ENCODE data around the gene SNX22.

The SNX22 gene

DNA sequence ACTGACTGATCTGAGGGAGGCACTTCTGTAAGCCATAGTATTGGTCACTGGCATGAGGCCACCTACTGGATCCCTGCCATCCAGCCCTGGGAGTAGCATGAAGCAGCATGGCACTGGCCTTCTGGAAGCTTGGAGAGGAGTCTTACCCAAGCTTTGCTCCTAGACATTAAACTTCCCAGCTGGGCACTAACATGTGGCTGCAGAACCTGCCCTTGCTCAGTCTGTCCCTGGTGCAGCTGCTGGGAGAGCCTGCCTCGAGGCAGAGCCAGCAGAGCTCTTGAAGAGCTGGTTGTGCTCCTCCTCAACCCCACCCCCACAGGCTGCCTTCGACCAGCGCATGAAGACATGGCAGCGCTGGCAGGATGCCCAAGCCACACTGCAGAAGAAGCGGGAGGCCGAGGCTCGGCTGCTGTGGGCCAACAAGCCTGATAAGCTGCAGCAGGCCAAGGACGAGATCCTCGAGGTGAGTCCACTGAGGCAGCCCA lies 17.1 kb upstream of the SNX22 start:
- no peak for DNase-seq (ENCODE audit: low spot score)

DNA sequence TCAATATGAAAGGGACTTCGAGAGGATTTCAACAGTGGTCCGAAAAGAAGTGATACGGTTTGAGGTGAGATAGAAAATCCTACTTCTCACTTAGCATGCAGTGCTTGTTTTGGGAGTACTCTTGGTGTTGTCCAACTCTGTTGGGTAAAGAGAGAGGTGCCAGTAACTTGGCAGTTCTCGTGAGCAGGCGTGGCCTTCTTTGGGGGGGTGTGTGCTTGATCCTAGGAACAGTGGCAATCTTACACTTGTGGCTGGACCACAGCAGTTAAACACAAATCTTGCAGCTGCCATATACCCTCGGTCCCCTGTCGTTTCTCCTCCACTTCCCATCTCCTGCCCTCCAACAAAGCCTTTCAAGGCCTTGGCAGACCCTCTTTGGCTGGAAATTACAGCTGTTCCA lies 15.2 kb upstream of the SNX22 start:
- no peak for DNase-seq (ENCODE audit: low spot score)

DNA sequence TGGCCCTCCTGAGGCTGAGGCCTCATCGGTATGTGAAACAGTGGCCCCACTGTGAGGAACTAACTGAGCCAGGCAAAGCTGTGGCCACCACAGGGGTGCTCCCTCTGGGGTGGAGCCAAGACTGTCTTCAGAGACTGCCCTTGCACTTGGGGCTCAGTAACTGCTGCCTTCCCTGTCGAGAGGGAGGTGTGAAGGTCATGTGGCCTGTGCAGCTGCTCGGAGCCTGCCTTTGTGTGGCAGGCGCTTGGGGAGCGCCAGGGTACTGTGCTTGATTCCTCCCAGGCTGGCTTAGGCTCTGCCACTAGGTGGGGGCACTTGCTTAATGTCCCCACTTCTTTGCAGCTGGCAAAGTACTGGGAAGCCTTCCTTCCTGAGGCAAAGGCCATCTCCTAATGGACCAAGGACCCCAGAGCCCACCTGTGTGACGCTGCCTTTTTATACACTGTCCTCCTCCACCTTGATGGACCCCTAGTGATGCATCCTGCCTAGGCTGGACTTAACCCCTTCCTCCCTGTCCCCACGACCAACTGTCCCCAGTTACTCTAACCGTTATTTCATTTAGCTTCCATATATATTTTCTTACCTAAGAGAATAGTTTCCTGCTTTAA lies 14.2 kb upstream of the SNX22 start:
- DNase-seq (ENCODE audit: low spot score): no peak

DNA sequence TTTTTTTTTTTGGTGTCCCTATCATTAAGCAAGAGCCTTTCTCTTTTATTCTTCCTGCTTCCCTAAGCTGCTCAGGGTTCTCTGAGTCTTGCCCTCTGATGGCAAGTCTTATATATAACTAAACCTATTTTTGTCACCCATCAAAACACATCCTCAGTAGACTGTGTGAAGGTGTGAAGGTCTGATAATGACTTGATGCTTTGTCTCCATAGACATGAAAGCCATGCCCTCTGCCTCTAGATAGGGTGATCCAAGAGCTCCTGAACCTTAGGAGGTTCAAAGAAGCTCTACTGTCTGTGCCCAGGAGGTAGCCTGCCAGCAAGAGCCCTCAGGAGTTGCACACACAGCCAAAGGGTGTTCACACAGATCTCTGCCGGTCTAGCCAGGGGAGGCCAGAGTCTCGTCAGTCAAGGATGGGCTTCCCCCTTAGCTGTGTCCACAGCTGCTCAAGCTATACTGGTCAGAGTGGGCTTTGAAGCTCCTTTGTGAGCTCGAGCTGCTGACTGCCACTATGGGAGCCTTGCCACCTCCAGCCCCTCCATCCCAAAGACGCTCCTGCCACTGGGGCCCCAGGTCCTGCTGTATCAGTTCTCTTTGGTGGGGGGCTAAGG lies 13.1 kb upstream of the SNX22 start:
- DNase-seq (ENCODE audit: low spot score): no peak

DNA sequence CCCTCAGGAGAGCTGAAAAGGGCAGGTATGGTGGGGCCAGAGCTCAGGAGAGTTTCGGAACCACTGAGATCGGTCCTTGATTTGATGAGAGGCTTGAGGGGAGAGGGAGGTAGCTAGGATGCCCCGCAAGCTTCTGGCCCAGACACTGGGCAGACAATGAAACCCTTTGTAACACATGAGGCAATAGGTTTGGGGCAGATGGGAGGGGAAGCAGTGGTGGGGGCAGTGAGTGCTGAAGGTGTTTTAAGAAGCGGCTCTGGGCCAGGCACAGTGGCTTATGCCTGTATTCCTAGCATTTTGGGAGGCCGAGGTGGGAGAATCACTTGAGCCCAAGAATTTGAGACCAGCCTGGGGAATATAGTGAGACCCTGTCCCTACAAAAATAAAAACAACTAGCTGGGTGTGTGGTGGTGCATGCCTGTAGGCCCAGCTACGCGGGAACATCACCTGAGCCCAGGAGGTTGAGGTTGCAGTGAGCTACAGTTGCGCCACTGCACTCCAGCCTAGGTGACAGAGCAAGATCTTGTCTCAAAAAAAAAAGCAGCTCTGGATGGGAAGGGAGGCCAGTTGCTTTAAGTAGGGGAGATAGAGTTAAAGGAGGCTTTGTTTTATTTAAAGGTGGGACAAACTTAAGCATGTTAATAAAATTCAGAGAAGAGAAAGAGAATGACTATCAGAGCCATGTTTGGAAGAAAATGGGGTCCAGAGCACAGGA lies 9.6 kb upstream of the SNX22 start:
- no peak for DNase-seq (ENCODE audit: low spot score)

DNA sequence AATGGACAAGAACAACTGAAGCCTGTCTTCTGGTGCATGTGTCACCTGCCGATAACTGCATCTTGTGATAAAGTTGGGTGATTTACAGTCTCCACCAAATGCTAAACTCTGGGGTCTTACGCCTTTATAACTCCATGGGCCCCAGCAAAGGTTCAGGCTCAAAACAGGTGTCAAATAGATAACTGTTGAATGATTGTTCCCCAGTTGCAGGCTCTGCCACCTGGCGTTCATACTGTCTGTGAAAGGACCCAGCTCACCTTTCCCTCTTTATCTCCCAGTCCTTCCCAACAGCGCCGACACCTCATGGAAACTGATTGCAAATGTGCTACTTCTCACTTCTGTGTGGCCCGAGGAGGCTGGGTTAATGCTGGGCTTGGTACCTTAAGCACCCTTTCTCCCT lies 8.3 kb upstream of the SNX22 start:
- DNase-seq (ENCODE audit: low spot score): no peak

DNA sequence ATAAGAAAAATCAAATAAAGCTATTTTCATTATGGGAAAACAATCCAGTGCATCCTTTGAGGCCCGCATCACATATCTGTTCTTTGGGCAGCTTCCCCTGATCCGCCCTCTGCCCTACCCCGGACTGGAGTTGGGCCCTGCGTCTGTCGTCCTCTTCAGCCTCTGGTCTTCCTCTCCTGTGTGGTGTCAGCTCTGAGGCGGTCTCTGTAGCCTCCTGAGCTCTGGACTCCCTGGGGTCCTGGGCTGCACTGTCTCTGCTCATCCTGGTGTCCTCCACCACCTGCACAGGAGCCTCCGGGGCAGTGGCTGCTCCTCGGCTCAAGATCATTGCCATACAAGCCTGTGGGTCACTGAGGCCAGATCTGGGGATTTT lies 7.4 kb upstream of the SNX22 start:
- DNase-seq (ENCODE audit: low spot score): no peak

DNA sequence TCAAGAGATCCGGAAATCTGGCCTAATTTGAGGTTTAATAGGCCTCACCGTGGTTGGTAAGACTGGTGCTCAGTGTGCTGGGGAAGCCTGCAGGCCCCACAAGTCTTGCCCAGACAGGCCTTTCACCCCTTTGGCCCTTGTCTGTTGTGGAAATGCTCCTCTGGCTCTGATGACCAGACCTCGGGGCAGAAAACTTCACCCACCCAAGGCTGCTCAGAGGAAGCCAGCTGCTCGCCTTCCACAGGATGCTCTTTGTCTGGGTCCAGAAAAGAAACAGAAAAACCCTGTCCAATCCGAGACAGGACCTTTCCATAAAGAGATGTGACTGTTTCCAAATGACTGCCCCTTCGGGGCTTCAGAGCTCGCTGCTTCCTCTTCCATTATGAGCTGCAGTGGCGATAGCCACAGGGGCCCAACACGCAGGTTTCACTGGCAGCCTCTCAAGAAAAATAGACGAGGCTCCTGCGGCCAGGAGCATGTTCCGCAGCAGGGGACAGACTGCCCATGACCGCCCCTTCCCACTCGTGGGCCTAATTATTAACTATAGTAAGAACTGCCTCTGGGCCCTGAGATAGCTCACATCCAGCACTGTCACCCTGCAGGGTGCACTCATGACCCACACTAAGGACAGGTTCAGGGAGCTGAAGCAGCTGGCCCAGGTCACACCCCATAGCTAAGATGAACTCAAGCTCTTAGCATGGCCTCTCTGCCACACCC lies 6.8 kb upstream of the SNX22 start:
- no peak for DNase-seq (ENCODE audit: low spot score)

DNA sequence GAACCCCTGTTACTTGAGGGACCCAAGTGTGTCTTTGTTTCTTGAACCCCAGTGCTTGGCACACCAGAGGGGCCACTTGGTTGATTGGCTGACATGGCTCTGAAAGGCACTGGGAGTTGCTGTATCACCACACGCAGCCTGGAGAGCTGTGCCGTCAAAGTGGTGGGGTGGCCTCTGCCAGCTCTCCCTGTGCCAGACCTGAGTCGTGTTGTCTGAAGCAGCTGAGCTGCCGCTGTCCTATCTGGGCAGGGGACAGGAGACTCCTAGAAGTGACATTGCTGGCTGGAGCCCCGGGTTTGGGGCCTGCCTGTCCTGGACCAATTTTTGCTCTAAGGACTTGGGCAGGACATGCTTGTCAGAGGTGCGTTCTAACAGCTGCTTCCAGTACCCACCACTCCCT lies 5.5 kb upstream of the SNX22 start:
- DNase-seq (ENCODE audit: low spot score): no peak

DNA sequence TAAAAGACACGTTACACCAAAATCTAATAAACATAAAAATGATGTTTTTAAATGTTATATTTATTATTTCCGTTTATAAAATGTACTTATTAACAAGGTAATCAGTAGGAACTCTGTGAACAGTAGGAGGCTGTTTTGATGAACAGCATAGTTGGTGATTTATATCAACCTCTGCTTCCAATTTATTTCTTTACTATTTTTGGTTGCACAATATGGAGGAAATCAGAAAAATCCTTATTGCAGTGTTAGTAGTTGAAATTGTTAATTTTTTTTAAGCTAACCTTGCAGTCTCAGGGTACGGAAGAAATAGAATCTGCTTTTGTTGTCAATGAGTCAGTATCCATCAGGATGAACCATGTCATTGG lies 5.0 kb upstream of the SNX22 start:
- no peak for DNase-seq (ENCODE audit: low spot score)

DNA sequence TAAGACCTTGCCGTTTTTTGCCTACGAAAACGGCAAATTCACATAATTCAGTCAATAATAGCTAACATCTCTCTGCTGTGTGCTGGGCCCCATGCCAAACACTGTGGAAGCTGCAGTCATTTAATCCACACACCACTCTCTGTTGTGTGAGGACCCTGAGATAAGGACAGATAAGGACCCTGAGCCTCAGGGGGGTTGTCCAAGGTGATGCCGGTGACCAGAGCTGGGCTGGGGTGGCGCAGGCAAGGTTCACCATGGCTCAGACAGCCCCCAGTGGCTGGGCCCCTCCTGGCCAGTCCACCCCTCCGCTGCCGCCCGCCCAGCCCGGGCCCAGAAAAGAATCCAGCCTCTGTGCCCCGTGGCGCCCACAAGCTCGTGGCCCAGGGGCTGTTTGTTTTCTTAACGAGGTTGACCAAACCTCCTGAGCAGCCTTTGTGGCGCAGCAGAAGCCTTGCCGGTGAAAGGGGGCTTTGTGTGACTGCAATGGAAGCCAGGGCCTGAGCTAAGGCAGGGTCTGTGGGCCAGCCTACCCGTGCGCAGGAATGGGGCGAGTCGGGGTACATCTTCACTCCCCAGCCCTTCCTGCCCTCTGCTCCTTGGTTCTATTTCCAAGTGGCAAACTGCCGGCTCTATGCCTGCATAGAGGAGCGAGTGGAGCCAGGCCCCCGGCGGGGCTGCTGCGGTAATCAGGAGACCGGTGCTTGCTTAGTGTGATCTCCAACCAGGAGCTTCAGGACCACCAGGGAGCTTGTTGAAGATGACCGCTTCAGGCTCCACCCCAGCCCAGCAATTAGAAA lies 4.4 kb upstream of the SNX22 start:
- DNase-seq (ENCODE audit: low spot score): no peak

DNA sequence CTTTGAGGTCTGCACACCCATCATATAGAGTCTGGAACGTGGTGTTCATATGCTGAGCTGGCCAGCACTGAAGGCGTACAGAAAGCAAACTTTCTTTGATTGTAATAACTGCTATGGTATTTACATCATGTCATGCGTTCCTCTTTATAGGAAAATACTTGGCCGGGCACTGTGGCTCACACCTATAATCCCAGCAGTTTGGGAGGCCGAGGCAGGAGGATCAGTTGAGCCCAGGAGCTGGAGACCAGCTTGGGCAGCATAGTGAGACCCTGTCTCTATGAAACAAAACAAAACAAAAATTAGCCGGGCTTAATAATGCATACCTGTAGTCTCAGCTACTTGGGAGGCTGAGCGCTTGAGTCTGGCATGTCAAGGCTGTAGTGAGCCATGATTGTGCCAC lies 3.4 kb upstream of the SNX22 start:
- no peak for DNase-seq (ENCODE audit: low spot score)

DNA sequence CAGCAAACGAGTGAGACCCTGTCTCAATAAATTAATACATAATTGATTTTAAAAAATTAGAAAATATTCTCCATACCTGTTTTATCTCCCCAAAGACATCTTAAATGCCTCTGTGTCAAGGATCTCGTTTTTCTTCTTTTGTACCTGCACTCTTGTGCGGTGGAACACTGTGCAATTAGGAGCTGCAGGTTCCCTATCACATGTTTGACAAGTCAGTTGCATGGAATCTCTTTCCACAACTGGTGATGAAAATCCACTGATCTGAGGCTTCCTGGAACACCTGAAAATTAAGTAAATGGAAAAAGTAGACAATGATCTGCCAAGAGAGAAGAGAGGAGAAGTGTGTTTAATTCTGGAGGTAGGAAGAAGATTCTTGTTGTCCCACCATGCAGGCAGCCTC lies 3.0 kb upstream of the SNX22 start:
- DNase-seq (ENCODE audit: low spot score): no peak

DNA sequence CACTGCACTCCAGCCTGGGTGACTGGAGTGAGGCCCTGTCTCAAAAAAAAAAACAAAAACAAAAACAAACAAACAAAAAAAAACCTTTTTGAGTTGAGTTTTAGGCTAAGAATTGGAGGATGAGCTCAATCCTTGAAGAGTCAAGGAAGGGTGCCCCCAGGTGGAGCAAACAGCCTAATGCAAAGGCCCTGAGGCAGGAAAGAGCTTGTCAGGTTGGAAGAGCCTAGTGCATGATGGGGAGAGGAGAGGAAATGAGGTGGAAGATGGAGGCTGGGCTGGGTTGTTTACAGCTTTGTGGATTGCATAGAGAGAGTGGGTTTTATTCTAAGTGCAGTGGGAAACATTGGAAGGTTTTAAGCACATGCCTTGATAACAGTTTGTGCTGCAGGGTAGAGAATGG lies 2.1 kb upstream of the SNX22 start:
- DNase-seq (ENCODE audit: low spot score): no peak

DNA sequence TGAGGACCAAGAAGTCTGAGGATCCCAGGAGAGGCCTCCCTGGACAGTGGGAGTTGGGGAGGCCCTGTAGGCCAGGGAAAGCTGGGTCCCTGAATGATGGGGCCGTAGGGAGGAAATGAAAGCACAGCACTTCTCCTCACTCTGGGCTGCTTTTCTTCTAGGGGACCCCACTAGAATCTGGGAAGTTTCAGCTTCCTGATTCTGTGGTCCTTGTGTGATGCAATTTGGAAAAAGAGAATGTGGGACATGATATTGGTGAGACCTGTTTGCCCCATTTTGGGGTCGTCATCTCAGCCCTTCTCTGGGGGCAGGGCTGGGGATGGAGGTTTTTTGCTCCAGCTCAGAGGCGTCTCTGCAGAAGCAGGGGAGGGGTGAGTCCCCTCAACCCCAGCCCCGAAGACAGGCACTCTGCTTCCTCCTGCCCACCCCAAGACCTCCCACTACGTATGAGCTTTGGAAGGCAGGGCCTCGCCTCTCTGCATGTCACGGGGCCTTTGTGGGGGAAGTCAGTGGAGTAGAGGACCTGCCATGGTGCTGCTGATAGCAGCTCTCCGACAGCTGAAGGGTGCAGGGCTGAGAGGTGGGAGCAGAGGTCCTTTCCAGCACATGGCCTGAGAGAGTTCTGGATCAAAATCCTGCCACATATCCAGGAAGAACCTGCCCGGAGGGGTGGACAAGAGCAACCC lies 1.5 kb upstream of the SNX22 start:
- DNase-seq (ENCODE audit: low spot score): no peak

DNA sequence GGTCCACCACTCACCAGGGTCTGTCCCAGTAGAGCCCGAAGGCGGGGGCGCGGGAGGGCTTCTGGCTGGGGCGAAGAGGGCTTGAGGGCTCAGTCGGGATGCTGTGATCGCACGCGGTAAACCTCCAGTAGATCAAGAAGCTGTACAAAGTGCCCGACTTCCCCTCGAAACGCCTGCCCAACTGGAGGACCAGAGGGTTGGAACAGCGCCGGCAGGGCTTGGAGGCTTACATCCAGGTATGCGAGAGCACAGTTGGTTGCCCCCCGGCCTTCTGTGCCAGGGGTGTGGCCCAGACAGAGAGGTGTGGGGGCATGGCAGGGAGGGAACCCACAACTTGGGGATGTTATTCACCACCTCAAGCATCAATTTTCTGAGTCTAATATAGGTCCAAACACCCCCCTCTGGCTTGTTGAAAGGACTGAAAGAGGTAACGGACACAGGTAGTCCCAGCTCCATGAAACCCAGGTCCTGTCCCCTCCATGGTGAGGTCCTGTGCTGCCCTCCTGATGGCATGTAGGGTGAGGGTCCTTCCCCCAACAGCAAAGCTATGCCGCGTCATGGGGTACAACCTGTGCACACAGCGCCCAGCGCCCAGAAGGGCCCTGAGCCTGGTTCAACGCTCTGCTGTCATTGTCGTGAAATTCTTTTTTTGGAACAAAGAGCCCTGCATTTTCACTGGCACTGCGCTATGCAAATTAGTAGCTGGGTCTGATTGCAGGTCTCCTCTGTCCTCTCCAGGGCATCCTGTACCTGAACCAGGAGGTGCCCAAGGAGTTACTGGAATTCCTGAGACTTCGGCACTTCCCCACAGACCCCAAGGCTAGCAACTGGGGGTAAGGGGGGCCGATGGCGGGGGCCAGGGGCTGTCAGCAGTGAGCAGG lies 1.2 kb downstream of the SNX22 start:
- no peak for DNase-seq (ENCODE audit: low spot score)

DNA sequence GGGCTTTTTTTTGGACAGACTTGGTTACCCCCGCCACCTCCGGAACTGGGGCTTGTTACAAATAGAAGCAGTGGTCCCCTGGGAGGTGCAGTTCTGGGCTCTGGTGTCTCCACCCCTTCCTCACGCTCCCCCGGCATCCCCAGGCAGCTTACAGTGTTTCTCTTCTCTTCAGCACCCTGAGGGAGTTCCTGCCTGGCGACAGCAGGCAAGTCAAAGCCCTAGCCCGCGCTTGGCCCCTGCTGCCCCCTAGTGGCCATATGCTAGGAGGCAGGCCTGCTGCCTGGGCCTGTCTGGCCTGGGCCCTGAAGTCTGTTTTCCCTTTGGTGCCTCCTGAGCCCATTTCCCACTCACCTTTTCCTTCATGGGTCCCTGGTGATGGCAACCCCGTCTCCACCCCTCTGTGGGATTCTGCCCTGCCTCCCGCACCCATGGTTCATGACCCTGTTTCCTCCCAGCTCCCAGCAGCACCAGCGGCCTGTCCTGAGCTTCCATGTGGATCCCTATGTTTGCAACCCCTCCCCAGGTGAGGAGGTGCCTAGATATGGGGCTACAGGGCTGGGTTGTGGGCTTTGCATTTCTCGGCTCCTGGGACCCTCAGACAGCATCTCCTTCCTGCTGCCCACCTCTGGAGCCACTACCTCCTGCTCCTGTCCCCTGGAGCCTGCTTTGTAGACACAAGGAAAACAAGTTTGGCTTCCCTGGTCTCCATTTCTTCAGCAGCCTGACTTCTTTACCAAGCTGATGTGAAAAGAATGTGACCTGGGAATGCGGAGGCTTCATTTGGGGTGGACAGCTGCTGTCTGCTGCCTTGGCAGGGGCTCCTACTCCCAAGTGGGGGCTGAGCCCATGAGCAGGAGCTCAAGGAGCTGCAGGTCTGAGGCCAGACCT lies 2.2 kb downstream of the SNX22 start:
- DNase-seq (ENCODE audit: low spot score): peak; percentile 93

DNA sequence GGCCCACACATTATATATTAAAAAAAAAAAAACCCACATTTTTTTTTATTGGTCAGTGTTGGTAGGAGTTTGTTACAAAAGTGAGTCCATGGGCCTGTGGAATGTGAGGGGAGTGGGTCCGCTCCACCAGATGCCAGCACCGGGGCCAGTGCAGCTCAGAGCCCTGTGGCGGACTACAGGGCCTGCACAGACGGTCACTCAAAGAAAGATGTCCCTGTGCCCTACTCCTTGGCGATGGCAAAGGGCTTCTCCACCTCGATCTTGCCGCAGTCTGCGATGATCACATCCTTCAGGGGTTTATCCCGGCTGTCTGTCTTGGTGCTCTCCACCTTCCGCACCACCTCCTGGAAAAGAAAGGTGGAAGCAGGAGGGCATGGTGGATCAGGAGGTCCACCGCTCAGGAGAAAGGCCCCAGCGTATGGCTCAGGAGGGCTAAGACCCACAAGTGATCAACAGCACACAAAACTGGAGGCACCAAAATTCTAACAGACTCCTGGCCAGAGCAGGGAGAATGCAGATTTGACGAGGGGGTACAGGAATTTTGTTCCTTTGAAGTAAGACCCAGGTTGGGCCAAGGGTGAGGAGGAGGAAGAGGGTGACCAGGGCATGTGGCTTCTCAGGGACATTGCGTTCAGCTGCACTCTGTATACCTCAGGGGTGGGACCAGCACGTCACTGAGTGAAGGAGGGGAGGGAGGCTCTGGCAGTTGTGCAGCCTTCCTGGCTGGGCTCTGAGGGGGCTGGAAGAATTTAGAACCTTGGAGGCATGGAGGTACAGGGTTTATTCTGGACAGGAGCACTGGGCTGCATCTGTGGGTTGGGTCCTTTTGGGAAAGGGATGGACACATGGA lies 4.5 kb downstream of the SNX22 start:
- no peak for DNase-seq (ENCODE audit: low spot score)

All from ecto neural progenitor cell (in vitro differentiated cells).